Measurements from ENCODE around the gene JTB. TPM values are rescaled to one million over a fixed set of nuclear protein-coding genes. Genes with fewer than 3 reads are reported as not detected.
A peak's percentile ranks its signal among the peaks of the same experiment; 100 is the strongest.

The JTB gene
- total RNA-seq, 4 donors from 2014 or later, result 145 to 213 (median 182) TPM

DNA sequence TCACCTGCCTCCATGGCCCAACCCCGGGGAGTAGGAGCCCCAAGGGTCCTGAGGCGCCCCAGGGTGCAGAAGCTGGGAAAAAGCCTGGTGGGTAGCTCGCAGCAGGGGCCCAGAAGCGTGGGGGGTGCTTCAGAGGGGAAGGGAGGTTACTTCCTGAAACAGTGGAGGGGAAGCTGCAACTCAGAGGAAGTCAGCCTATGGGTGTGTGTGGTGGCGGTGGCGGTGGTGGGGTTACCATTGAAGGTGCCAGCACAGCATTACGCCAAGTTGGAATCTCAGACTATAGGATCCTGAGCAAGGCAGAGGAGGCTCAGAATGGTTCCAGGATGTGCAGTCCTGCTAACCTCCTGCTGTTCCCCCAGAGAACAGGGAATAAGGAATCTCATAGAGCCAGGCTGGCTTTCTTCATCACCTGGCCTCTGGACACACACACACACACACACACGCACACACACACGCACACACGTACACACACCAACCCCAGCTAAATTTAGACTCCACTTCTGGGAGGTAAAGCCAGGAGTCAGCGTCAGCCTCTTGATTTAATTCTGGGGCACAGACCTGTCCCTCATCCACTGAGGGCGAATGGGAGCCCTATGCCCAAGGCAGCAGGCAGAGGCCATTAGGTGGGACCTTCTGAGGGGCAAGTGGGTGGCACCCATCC, 32.2 kb downstream of the JTB start:
- peak in 1 of 2 donors; percentile 80 for DNase-seq (ENCODE audit: low spot score in 2 of 2)
- Histone ChIP-seq H3K36me3 (peaks cover 47% of the 10 kb centered on the region), H3K9me3 (no peaks in the 10 kb centered on the region), H3K4me1 (peaks cover 26% of the 10 kb centered on the region), H3K27me3 (no peaks in the 10 kb centered on the region), H3K4me3 (peak overlapping the region; percentile 97), H3K27ac (peak overlapping the region; percentile 98)
- WGBS, result 17% methylated on average over 10 of the region's 12 CpGs
- TF ChIP-seq POLR2A (IDR thresholded peaks at IDR 0.05) (peak in 1 of 2 donors; percentile 33), EP300 (IDR thresholded peaks at IDR 0.05) (no peak)

DNA sequence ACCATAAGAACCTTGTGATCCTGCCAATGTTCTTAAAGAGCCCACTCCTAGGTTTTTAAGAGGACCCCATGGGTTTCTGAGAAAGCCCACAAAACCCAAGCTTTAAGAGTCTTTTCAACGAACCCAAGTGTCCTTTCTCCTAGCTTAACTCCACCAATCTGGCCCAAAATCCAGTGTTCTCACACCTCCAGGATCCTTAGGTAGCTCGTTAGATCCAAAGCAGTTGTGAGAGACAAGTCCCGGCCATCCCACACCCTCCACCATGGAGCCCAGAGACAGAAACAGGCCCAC, 32.7 kb downstream of the JTB start:
- Histone ChIP-seq H3K27ac (peak overlapping the region; percentile 98), H3K4me1 (peaks cover 26% of the 10 kb centered on the region), H3K4me3 (peak overlapping the region; percentile 97), H3K36me3 (peaks cover 48% of the 10 kb centered on the region), H3K9me3 (no peaks in the 10 kb centered on the region), H3K27me3 (no peaks in the 10 kb centered on the region)
- no peak for TF ChIP-seq POLR2AphosphoS5 (IDR thresholded peaks at IDR 0.05)
- no peak for TF ChIP-seq POLR2A (IDR thresholded peaks at IDR 0.05)
- TF ChIP-seq, protein P1, sequence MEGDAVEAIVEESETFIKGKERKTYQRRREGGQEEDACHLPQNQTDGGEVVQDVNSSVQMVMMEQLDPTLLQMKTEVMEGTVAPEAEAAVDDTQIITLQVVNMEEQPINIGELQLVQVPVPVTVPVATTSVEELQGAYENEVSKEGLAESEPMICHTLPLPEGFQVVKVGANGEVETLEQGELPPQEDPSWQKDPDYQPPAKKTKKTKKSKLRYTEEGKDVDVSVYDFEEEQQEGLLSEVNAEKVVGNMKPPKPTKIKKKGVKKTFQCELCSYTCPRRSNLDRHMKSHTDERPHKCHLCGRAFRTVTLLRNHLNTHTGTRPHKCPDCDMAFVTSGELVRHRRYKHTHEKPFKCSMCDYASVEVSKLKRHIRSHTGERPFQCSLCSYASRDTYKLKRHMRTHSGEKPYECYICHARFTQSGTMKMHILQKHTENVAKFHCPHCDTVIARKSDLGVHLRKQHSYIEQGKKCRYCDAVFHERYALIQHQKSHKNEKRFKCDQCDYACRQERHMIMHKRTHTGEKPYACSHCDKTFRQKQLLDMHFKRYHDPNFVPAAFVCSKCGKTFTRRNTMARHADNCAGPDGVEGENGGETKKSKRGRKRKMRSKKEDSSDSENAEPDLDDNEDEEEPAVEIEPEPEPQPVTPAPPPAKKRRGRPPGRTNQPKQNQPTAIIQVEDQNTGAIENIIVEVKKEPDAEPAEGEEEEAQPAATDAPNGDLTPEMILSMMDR (IDR thresholded peaks at IDR 0.05), result no peak
- no peak for TF ChIP-seq EP300 (IDR thresholded peaks at IDR 0.05)
- DNase-seq (ENCODE audit: low spot score in 2 of 2), result no peak
- 77% methylated on average over 3 of the region's 3 CpGs for WGBS

DNA sequence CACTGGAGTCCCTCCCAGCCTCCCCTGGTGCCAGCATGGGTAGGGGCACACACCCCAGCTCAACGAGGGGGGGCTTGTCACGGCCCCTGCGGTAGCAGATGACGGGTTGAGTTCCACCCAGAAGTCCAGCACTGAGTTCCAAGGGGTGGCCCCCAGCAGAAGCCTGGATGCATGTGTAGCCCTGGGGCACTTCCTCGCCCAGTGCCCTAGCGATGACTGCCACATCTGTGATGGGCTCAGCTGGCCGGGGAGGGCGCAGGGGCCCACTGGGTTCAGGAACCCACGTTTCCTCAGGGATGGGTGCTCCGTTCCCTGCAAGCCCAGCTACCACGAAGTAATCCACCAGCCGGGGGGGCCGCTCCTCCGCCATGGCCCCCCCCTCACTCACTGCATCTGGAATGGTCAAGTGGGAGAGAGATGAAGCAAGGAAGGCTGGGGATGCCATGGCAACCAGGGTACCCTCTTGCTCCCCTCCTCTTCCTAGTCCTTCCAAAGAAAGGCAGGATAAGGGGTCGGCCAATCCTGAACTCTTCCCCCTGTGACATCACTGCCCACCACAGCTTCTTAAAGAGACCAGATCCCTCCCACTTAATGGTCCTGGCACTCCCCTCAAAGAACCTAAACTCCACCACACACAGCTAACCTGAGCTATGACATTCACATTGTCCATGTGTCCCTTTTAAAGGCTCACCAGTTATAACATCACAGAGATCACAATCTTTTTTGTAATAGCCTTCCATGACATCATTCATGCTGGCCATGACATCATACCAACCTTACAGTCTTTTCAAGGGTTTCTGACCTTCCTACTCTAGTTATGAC, 33.3 kb downstream of the JTB start:
- 79% methylated on average over 9 of the region's 15 CpGs for WGBS
- peak in 1 of 2 donors; percentile 68 for DNase-seq (ENCODE audit: low spot score in 2 of 2)
- Histone ChIP-seq H3K4me1 (peaks cover 26% of the 10 kb centered on the region), H3K27ac (peak overlapping the region; percentile 98), H3K9me3 (no peaks in the 10 kb centered on the region), H3K4me3 (peak overlapping the region; percentile 97), H3K36me3 (peaks cover 52% of the 10 kb centered on the region), H3K27me3 (no peaks in the 10 kb centered on the region)
- TF ChIP-seq EP300 (IDR thresholded peaks at IDR 0.05), result no peak
- TF ChIP-seq, protein P1 (IDR thresholded peaks at IDR 0.05), result no peak

DNA sequence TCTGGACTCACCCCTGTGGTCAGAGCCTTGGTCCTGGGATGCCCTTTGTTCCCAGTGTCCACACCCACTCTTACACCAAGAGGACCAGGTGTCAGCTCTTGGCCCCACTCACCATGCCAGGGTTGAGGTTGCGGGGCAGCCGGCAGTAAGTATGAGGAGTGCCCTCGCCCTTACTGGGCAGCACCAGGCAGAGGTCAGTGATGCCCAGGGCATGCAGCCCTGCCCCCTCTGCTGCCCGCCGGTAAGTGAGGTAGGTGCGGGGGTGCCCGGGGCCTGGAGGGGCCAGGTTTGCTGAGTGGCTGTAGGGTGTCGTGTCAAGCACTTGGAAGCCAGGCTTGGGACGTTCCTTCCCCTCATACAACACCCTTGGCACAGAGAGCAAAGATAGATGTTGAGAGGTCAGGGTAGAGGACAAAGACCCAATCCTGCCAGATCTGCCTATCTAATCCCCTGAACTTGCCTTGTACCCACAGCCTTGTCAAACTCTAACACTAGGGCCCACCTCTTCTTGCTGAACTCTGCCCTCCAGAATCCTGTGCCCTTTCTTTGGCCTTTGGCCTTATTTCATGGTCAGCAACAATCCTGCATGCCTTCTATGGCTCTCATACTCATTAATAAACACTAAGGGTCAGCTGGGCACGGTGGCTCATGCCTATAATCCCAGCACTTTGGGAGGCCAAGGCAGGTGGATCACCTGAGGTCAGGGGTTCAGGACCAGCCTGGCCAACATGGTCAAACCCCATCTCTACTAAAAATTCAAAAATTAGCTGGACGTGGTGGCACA, 34.5 kb downstream of the JTB start:
- no peak for DNase-seq (ENCODE audit: low spot score in 2 of 2)
- Histone ChIP-seq H3K27ac (no peak overlapping the region), H3K4me1 (peaks cover 26% of the 10 kb centered on the region), H3K4me3 (no peak overlapping the region), H3K27me3 (no peaks in the 10 kb centered on the region), H3K9me3 (no peaks in the 10 kb centered on the region), H3K36me3 (peaks cover 49% of the 10 kb centered on the region)
- WGBS, result 77% methylated on average over 5 of the region's 11 CpGs
- TF ChIP-seq POLR2A (IDR thresholded peaks at IDR 0.05) (no peak), POLR2AphosphoS5 (IDR thresholded peaks at IDR 0.05) (no peak), EP300 (IDR thresholded peaks at IDR 0.05) (no peak)
- TF ChIP-seq, protein P1 (IDR thresholded peaks at IDR 0.05), result no peak

DNA sequence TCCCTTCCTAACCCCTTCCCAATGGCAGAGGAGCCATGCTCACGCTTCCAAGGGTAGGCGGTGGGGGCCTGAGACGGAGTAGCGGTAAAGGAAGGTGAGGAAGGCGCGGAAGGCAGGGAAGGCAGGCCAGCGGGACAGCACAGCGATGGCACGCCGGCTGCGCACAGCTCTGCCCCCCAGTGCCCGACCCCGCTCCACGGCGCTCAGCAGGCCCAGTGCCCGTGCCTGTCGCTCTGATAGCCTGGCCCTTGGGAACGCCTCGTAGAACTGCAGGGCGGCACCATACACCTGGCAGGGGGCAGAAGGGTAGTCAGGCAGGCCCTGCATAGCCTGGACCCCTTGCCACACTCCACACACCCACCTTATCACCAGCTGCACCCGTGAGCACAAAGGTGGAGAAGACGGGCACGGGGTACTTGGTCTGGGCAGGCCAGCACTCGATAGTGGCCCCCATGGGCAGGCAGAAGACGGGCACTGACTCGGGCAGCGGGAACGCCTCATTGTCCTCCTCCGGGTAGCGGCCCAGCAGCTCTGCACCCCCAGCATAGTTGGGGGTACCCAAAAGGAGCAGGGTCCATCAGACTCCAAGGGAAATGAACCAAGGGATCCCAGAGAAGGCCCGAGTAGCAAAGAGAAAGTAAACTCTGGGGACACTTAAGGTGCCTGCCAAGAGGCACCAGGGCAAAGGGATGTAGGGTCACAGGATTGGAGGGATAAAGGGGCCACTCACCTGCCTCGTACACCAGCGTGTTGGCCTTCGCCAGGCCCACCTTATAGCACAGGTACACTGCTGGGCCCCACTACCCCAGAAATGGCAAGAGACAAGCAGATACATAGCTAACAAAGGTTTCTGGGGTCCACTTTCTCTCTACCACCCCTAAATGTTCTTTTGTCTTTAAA, 35.4 kb downstream of the JTB start:
- peaks cover 55% of the 10 kb centered on the region for H3K36me3 ChIP-seq
- peaks cover 26% of the 10 kb centered on the region for H3K4me1 ChIP-seq
- no peaks in the 10 kb centered on the region for H3K9me3 ChIP-seq
- H3K27me3 ChIP-seq, result no peaks in the 10 kb centered on the region
- no peak overlapping the region for H3K27ac ChIP-seq
- no peak overlapping the region for H3K4me3 ChIP-seq
- peak in 1 of 2 donors; percentile 61 for DNase-seq (ENCODE audit: low spot score in 2 of 2)
- 94% methylated on average over 34 of the region's 34 CpGs for WGBS
- no peak for TF ChIP-seq POLR2AphosphoS5 (IDR thresholded peaks at IDR 0.05)
- no peak for TF ChIP-seq POLR2A (IDR thresholded peaks at IDR 0.05)
- TF ChIP-seq, protein P1 (IDR thresholded peaks at IDR 0.05), result no peak
- TF ChIP-seq EP300 (IDR thresholded peaks at IDR 0.05), result no peak
